Body of pancreas (tissue), 4 donors: ENCODE results near the gene RAF1. TPM values are rescaled to one million over a fixed set of nuclear protein-coding genes. Genes with fewer than 3 reads are reported as not detected.

Experiments used
- ATAC-seq: fragments of 150-250 bp; one replicate; pipeline ENCODE4 v1.9.1; 2016
- DNase-seq, 4 donors: peaks; one replicate each; pipeline ENCODE4 v3.0.0-alpha.2; 2019
- H3K27ac ChIP-seq, 4 donors: fragments of 200-600 bp; sonication (generic); 1 replicate in 3 of 4; 2 replicates in 1 of 4; pipeline versions ENCODE4 v1.5.1 to v1.6.1; 2016 to 2019; ENCODE audit warnings: mild to moderate bottlenecking in 1 of 4, mixed read lengths in 1 of 4, moderate library complexity in 1 of 4
- H3K27me3 ChIP-seq, 2 donors: fragments of 200-600 bp; sonication (generic); one replicate each; pipeline ENCODE4 v1.6.0; 2016; ENCODE audit warnings: mild to moderate bottlenecking in 1 of 2
- H3K36me3 ChIP-seq, 2 donors: fragments of 200-600 bp; sonication (generic); replicated peaks in 1 of 2; 2 replicates each; pipeline ENCODE4 v1.5.1; 2016; ENCODE audit warnings: low read depth in 2 of 2; ENCODE audit not compliant: insufficient read depth in 1 of 2
- H3K4me1 ChIP-seq: fragments of 200-600 bp; sonication (generic); one replicate; pipeline ENCODE4 v1.6.0; 2016
- H3K4me3 ChIP-seq, 2 donors: fragments of 200-600 bp; sonication (generic); 1 replicate in 1 of 2; 2 replicates in 1 of 2; pipeline ENCODE4 v1.5.1; 2016 to 2019
- H3K9me3 ChIP-seq, 3 donors: fragments of 200-600 bp; sonication (generic); 1 replicate in 2 of 3; 2 replicates in 1 of 3; pipeline ENCODE4 v1.5.1; 2016
- CTCF ChIP-seq, 7 experiments: fragments of 450-650 bp in 4 of 7; fragments of 200-600 bp in 3 of 7; sonication (generic) in 3 of 7; IDR thresholded peaks; one replicate each; pipeline ENCODE4 v1.5.1; 2016 to 2019; ENCODE audit warnings: antibody characterized with exemption in 7 of 7
- POLR2A ChIP-seq, 3 donors: fragments of 450-650 bp; IDR thresholded peaks; one replicate each; pipeline ENCODE4 v1.6.1; 2016; ENCODE audit warnings: antibody characterized with exemption in 3 of 3, mild to moderate bottlenecking in 2 of 3
- WGBS, 2 donors: methylation state at CpG; one replicate each; pipeline ENCODE4 v1.1.5; 2017; 5-methylcytosine and 5-hydroxymethylcytosine counted together
- intact Hi-C: fragments of 100-400 bp; cut with DNase I; formaldehyde crosslinking; loops from one replicate; pipeline ENCODE4 v1.15.1; 2023
- total RNA-seq, 2 donors: library from RNA; depleted of rRNA; stranded (reverse); fragments of >200 nt; gene quantifications; one replicate each; pipeline ENCODE4 v1.1.0, GENCODE V29; 2016

RAF1 gene
- total RNA-seq, 2 donors from 2014 or later: 52.1 to 53.7 TPM

GRCh38 chr3:12557473-12558100 is 106.3 kb downstream of the RAF1 start:
- H3K4me1 ChIP-seq: peaks cover 57% of the 10 kb centered on the region
- TF ChIP-seq POLR2A (IDR thresholded peaks at IDR 0.05) (no peak), CTCF (IDR thresholded peaks at IDR 0.05) (no peak)
- peak overlapping the region; percentile 72 to 98 (median 97) for H3K27ac ChIP-seq
- no peak for ATAC-seq
- H3K36me3 ChIP-seq: no peaks in the 10 kb centered on the region
- H3K4me3 ChIP-seq: peak overlapping the region; percentile 61 to 93
- 1% methylated on average over 18 of the region's 18 CpGs for WGBS, 2 donors
- DNase-seq: no peak
- H3K27me3 ChIP-seq: no peaks in the 10 kb centered on the region
- H3K9me3 ChIP-seq: no peaks in the 10 kb centered on the region
- intact Hi-C loops: no loop called here

DNA sequence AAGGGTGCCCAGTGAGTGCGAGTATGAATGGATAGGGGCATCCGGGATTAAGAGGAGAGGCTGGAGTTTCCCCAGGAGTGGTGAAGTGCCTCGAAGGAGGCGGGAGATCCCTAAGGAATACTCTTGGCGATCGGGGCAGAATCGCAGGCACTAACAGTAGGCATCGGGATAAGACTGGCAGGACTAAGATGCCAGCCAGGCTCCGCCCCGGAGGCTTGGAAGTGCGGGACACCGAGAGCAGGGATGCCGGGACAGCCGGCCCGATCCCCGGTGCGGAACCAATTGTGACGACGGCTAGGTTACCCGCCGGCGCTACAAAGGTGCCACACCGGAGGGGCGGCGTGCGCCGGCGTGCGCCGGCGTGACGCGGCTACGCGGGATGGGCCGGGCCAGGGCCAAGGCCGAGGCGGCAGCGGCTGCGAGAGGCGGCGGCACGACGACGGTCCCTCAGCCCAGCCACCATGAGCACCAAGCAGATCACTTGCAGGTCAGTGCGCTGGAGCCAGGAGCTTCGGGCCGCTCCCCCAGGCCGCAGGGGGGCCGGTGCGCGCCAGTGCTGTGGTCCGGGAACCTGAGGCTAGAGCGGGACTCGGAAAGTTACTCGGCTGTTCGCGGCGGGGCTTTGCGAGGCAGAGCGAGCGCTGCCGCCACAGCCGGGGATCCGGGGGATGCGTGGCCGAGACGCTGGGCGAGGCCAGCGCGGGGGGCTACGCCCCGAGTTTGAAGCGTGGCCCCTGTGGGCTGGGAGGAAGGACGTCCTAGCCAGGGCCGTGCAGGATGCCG is 107.0 kb downstream of the RAF1 start, which contains the start of gene MKRN2:
Gene MKRN2, plus strand, starts transcription at position 398 of the 783 bp plus-strand sequence. Its CDS starts 64 bp downstream, at position 462.
- Histone ChIP-seq H3K36me3 (no peaks in the 10 kb centered on the region), H3K27me3 (peaks cover 0 to 2% of the 10 kb centered on the region in 2 donors), H3K27ac (peak within 1 kb of the TSS; percentile 72 to 98 (median 97)), H3K4me1 (peaks cover 50% of the 10 kb centered on the region), H3K4me3 (peak within 1 kb of the TSS; percentile 61 to 93), H3K9me3 (no peaks in the 10 kb centered on the region)
- DNase-seq (peak; percentile 89 to 93 (median 92)), ATAC-seq (peak; percentile 97)
- intact Hi-C loops: no loop called here
- WGBS, 2 donors: 0 to 2% methylated on average over 19 to 56 of the region's 77 CpGs
- TF ChIP-seq POLR2A (IDR thresholded peaks at IDR 0.05): peak; percentile 96 to 98 (median 97)
- peak in 1 of 7 experiments; percentile 35 for TF ChIP-seq CTCF (IDR thresholded peaks at IDR 0.05)

GRCh38 chr3:12556314-12556689 is 107.6 kb downstream of the RAF1 start:
- no peak for TF ChIP-seq CTCF (IDR thresholded peaks at IDR 0.05)
- no peak for TF ChIP-seq POLR2A (IDR thresholded peaks at IDR 0.05)
- no peak for DNase-seq
- Histone ChIP-seq H3K4me3 (peak overlapping the region in 1 of 2 donors; percentile 61), H3K27ac (peak overlapping the region in 3 of 4 donors; percentile 97 to 98 (median 97)), H3K36me3 (no peaks in the 10 kb centered on the region), H3K4me1 (peaks cover 44% of the 10 kb centered on the region), H3K9me3 (no peaks in the 10 kb centered on the region), H3K27me3 (peaks cover 0 to 5% of the 10 kb centered on the region in 2 donors)
- intact Hi-C loops: no loop called here
- 1% methylated on average over 8 of the region's 8 CpGs for WGBS, 2 donors
- ATAC-seq: no peak

DNA sequence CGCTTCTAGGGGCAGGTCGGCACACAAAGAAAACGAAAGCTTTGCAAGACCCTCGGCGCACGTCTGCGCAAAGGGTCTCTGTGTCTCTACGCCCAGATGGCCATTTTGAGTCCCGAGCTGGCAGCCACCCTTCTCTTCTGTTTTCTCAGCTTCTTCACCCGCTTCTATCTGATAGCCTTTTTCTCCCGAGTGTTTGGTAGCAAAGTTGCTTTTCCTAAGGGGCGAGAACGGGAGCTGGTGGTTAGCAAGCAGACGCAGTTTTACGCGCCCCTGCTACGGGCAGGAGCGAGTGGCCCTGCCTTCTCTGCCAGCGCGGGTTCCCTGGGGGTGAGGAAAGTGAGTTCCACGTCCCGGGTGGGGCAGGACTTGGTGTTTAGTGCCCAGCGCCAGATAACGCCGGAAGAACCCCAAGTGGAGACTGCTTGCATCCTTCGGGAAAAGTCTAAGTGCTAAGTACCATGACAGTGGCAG is 110.0 kb downstream of the RAF1 start:
- TF ChIP-seq CTCF (IDR thresholded peaks at IDR 0.05) (no peak), POLR2A (IDR thresholded peaks at IDR 0.05) (no peak)
- no peaks in the 10 kb centered on the region for H3K36me3 ChIP-seq
- intact Hi-C loops: no loop called here
- H3K4me3 ChIP-seq: peak overlapping the region in 1 of 2 donors; percentile 3
- no peaks in the 10 kb centered on the region for H3K9me3 ChIP-seq
- WGBS, 2 donors: 4 to 9% methylated on average over 26 of the region's 26 CpGs
- H3K27ac ChIP-seq: no peak overlapping the region
- no peak for ATAC-seq
- peaks cover 0 to 5% of the 10 kb centered on the region in 2 donors for H3K27me3 ChIP-seq
- peaks cover 20% of the 10 kb centered on the region for H3K4me1 ChIP-seq
- peak in 1 of 4 donors; percentile 20 for DNase-seq
